ENCODE measurements around the gene GTF3C5. TPM values are rescaled to one million over a fixed set of nuclear protein-coding genes. Genes with fewer than 3 reads are reported as not detected.

The GTF3C5 gene
- total RNA-seq, 2 experiments from 2014 or later: 49.0 to 52.4 TPM

DNA sequence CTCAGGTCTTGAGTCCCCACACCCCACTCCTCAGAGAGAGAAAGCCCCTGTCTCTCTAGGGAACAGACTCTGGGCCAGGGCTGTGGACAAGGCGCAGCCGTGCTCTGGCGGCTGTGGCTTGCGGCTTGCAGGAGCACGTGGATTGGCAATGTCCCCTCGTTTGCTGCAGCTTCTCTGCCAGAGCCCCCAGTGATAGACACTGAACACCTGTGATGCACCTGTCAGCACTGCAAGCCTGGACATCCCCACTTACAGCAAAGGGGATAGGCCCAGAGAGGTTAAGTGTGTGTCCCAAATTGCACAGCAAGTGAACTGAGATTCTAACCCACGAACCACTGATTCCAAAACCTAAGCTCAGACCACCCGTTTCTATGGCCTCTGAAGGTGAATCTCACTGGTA lies 45.3 kb upstream of the GTF3C5 start:
- H3K27ac Mint-ChIP-seq: no peak overlapping the region
- peaks cover 28 to 41% of the 10 kb centered on the region in 2 experiments for H3K27me3 ChIP-seq (ENCODE audit: control insufficient read depth in 1 of 2, insufficient read depth in 2 of 2, low read length in 2 of 2)
- H3K4me1 Mint-ChIP-seq (ENCODE audit: low read depth): no peaks in the 10 kb centered on the region
- no peaks in the 10 kb centered on the region for H3K36me3 Mint-ChIP-seq (ENCODE audit: low read depth)
- peaks cover 69% of the 10 kb centered on the region for H3K27me3 Mint-ChIP-seq
- no peaks in the 10 kb centered on the region for H3K36me3 ChIP-seq (ENCODE audit: insufficient read depth, low read length)
- H3K4me1 ChIP-seq (ENCODE audit: insufficient read depth, low read length): no peaks in the 10 kb centered on the region
- H3K4me3 ChIP-seq (ENCODE audit: low read length): no peak overlapping the region
- ChIA-PET POLR2A (no interaction called here), CTCF (no interaction called here)
- ATAC-seq (ENCODE audit: poor library complexity) (no peak), DNase-seq (no peak)
- H3K9me3 ChIP-seq (ENCODE audit: control insufficient read depth in 1 of 2, insufficient read depth in 1 of 2, low read length in 2 of 2): peaks cover 0 to 5% of the 10 kb centered on the region in 2 experiments
- intact Hi-C loops (cut with DNase I, micrococcal nuclease): no loop called here
- no peak overlapping the region for H3K4me3 Mint-ChIP-seq
- H3K9me3 Mint-ChIP-seq: no peaks in the 10 kb centered on the region
- no peak overlapping the region for H3K27ac ChIP-seq (ENCODE audit: low read depth in 1 of 2, low read length in 2 of 2)
- TF ChIP-seq, protein P1, sequence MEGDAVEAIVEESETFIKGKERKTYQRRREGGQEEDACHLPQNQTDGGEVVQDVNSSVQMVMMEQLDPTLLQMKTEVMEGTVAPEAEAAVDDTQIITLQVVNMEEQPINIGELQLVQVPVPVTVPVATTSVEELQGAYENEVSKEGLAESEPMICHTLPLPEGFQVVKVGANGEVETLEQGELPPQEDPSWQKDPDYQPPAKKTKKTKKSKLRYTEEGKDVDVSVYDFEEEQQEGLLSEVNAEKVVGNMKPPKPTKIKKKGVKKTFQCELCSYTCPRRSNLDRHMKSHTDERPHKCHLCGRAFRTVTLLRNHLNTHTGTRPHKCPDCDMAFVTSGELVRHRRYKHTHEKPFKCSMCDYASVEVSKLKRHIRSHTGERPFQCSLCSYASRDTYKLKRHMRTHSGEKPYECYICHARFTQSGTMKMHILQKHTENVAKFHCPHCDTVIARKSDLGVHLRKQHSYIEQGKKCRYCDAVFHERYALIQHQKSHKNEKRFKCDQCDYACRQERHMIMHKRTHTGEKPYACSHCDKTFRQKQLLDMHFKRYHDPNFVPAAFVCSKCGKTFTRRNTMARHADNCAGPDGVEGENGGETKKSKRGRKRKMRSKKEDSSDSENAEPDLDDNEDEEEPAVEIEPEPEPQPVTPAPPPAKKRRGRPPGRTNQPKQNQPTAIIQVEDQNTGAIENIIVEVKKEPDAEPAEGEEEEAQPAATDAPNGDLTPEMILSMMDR (IDR thresholded peaks at IDR 0.05): no peak

DNA sequence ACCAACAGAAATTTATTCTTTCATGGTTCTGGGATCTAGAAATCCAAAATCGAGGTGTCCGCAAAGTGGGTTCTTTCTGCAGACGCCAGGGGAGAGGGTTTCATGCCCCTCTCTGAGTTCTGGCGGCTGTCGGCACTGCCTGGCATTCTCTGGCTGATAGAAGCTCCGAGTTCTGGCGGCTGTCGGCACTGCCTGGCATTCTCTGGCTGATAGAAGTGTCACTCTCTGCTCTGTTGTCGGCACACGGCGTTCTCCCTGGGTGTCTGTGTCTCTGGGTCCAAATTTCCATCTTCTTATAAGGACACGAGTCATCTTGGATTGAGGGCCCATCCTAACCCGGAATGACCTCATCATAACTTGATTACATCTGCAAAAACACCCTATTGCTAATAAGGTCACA lies 44.7 kb upstream of the GTF3C5 start:
- ATAC-seq (ENCODE audit: poor library complexity) (no peak), DNase-seq (no peak)
- no peaks in the 10 kb centered on the region for H3K9me3 Mint-ChIP-seq
- H3K27me3 ChIP-seq (ENCODE audit: control insufficient read depth in 1 of 2, insufficient read depth in 2 of 2, low read length in 2 of 2): peaks cover 22 to 38% of the 10 kb centered on the region in 2 experiments
- H3K4me3 ChIP-seq (ENCODE audit: low read length): no peak overlapping the region
- POLR2A ChIA-PET: no interaction called here
- CTCF ChIA-PET: no interaction called here
- no peaks in the 10 kb centered on the region for H3K4me1 ChIP-seq (ENCODE audit: insufficient read depth, low read length)
- H3K36me3 Mint-ChIP-seq (ENCODE audit: low read depth): no peaks in the 10 kb centered on the region
- H3K4me1 Mint-ChIP-seq (ENCODE audit: low read depth): no peaks in the 10 kb centered on the region
- no peak overlapping the region for H3K27ac Mint-ChIP-seq
- peaks cover 63% of the 10 kb centered on the region for H3K27me3 Mint-ChIP-seq
- H3K27ac ChIP-seq (ENCODE audit: low read depth in 1 of 2, low read length in 2 of 2): no peak overlapping the region
- no peaks in the 10 kb centered on the region for H3K36me3 ChIP-seq (ENCODE audit: insufficient read depth, low read length)
- intact Hi-C loops (cut with DNase I, micrococcal nuclease): no loop called here
- H3K9me3 ChIP-seq (ENCODE audit: control insufficient read depth in 1 of 2, insufficient read depth in 1 of 2, low read length in 2 of 2): peaks cover 0 to 5% of the 10 kb centered on the region in 2 experiments
- no peak overlapping the region for H3K4me3 Mint-ChIP-seq
- TF ChIP-seq, protein P1 (IDR thresholded peaks at IDR 0.05): no peak

DNA sequence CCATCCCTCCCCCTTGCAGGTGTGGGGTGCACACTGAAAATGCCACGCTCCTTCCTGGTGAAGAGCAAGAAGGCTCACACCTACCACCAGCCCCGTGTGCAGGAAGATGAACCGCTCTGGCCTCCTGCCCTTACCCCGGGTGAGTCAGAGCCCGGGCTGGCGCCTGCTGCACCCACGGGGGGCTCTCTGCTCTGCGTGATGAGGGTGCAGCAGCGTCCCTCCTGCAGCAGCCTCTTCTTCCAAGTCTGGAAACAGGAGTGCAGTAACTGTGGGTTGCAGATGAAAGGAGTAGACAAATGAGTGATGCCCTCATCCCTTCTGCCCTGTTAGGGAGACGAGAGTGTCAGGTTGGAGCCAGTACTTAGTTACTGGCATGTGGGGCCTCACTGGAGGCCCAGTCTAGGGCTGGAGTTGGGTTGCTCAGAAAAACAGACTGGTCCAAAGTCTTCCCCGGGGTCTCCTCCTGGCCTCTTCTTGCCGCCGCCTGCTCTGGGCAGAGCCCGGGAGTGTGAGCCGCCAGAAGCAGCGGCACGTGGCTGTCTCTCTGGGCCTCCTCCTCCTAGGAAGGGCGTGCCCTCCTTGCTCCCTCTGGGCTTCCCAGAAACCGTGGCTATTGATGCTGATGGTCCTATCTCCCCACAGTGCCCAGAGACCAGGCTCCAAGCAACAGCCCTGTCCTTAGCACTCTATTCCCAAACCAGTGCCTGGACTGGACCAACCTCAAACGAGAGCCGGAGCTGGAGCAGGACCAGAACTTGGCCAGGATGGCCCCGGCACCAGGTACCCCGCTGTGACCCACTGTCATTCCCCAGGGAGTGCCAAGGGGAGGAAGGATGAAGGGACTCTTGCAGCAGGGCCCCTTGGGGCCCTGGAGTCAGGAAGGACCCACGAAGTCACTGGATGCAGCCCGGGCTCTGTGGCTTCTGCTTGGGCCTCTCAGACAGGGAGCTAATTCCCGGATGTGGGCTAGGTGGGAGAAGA lies 43.9 kb upstream of the GTF3C5 start:
- ATAC-seq (ENCODE audit: poor library complexity) (no peak), DNase-seq (no peak)
- H3K36me3 ChIP-seq (ENCODE audit: insufficient read depth, low read length): no peaks in the 10 kb centered on the region
- TF ChIP-seq, protein P1 (IDR thresholded peaks at IDR 0.05): no peak
- Mint-ChIP-seq H3K4me1 (ENCODE audit: low read depth) (no peaks in the 10 kb centered on the region), H3K4me3 (no peak overlapping the region), H3K27ac (no peak overlapping the region), H3K36me3 (ENCODE audit: low read depth) (no peaks in the 10 kb centered on the region), H3K9me3 (no peaks in the 10 kb centered on the region), H3K27me3 (peaks cover 60% of the 10 kb centered on the region)
- H3K27me3 ChIP-seq (ENCODE audit: control insufficient read depth in 1 of 2, insufficient read depth in 2 of 2, low read length in 2 of 2): peaks cover 22 to 34% of the 10 kb centered on the region in 2 experiments
- ChIA-PET POLR2A (no interaction called here), CTCF (no interaction called here)
- no peaks in the 10 kb centered on the region for H3K4me1 ChIP-seq (ENCODE audit: insufficient read depth, low read length)
- intact Hi-C loops (cut with DNase I, micrococcal nuclease): no loop called here
- peaks cover 0 to 5% of the 10 kb centered on the region in 2 experiments for H3K9me3 ChIP-seq (ENCODE audit: control insufficient read depth in 1 of 2, insufficient read depth in 1 of 2, low read length in 2 of 2)
- no peak overlapping the region for H3K27ac ChIP-seq (ENCODE audit: low read depth in 1 of 2, low read length in 2 of 2)
- H3K4me3 ChIP-seq (ENCODE audit: low read length): no peak overlapping the region
